Measurements from ENCODE around the gene VPS51. TPM values are rescaled to one million over a fixed set of nuclear protein-coding genes. Genes with fewer than 3 reads are reported as not detected.

VPS51 gene
- total and polyA plus RNA-seq, 9 of the 15 experiments (the other 6 are each of a cell fraction or from before 2014, with no cell fraction given): 1.8 to 143 (median 46.8) TPM

DNA sequence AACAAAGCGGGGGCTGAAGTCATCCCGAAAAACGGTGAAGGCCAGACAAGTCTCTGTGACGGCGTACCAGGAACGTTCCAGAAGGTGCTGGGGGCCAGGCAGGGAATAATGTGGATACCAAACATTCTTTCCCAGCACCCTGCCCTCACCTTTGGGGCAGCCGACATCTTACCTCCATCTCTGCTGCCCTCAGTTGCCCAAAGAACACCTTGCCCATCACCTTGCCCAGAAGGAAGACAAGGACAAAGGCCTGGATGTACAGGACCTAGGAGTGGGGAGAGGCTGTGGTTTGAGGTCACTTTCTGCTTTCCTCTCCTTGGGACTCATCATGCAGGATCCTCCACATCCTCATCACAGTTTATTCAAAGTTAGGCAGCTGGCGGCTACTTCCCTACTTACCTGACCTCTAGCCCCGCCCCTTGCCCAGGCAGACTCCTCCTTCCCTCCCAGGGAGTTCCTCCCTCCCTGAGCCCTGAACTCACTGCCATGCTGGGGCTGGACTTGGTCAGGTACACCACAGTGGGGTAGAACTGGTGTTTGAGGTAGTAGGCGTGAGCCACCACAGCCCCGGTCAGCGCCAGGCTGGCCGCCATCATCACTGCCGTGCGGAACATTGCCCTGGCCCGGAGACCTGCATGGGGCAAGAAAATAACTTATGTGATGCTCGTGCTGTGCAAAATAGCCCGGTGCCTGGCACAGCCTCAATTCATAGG lies 37.1 kb downstream of the VPS51 start (continued):
- TF ChIP-seq, protein P1, sequence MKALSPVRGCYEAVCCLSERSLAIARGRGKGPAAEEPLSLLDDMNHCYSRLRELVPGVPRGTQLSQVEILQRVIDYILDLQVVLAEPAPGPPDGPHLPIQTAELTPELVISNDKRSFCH (CRISPR knock-in tag; IDR thresholded peaks at IDR 0.05): no peak
- TF ChIP-seq, protein P1 (tag; IDR thresholded peaks at IDR 0.05): no peak
- TF ChIP-seq NFIC (IDR thresholded peaks at IDR 0.05) (0 out of 2 replicates have a peak, but pooled peaks have one; percentile 4), SRF (CRISPR knock-in tag; IDR thresholded peaks at IDR 0.05) (peak in 1 of 2 experiments; percentile 46; a peak in 1 of 4 replicates), TARDBP (IDR thresholded peaks at IDR 0.05) (peak; percentile 14; the same call in 1 of the 2 replicates), HEY1 (CRISPR knock-in tag; IDR thresholded peaks at IDR 0.05; ENCODE audit: borderline replicate concordance) (no peak), NRF1 (conservative IDR thresholded peaks at IDR 0.05 in 1 of 2, IDR thresholded peaks at IDR 0.05 in 1 of 2) (peak; percentile 49 to 54), ATF7 (IDR thresholded peaks at IDR 0.05) (no peak), ZBED1 (IDR thresholded peaks at IDR 0.05) (peak; percentile 57; the same call in 1 of the 2 replicates), GATA2 (CRISPR knock-in tag; IDR thresholded peaks at IDR 0.05) (no peak), SPI1 (IDR thresholded peaks at IDR 0.05; ENCODE audit: borderline replicate concordance, low read depth, low read length) (peak; percentile 84; the same call in 1 of the 2 replicates), CBFB (CRISPR knock-in tag; IDR thresholded peaks at IDR 0.05) (peak; percentile 26; the same call in 1 of the 2 replicates)
- TF ChIP-seq, protein P2, sequence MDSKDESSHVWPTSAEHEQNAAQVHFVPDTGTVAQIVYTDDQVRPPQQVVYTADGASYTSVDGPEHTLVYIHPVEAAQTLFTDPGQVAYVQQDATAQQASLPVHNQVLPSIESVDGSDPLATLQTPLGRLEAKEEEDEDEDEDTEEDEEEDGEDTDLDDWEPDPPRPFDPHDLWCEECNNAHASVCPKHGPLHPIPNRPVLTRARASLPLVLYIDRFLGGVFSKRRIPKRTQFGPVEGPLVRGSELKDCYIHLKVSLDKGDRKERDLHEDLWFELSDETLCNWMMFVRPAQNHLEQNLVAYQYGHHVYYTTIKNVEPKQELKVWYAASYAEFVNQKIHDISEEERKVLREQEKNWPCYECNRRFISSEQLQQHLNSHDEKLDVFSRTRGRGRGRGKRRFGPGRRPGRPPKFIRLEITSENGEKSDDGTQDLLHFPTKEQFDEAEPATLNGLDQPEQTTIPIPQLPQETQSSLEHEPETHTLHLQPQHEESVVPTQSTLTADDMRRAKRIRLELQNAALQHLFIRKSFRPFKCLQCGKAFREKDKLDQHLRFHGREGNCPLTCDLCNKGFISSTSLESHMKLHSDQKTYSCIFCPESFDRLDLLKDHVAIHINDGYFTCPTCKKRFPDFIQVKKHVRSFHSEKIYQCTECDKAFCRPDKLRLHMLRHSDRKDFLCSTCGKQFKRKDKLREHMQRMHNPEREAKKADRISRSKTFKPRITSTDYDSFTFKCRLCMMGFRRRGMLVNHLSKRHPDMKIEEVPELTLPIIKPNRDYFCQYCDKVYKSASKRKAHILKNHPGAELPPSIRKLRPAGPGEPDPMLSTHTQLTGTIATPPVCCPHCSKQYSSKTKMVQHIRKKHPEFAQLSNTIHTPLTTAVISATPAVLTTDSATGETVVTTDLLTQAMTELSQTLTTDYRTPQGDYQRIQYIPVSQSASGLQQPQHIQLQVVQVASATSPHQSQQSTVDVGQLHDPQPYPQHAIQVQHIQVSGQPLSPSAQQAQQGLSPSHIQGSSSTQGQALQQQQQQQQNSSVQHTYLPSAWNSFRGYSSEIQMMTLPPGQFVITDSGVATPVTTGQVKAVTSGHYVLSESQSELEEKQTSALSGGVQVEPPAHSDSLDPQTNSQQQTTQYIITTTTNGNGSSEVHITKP (IDR thresholded peaks at IDR 0.05; ENCODE audit: partially characterized antibody): peak; percentile 4

Data from K562 (cell line).